Measurements from ENCODE around the gene FRMD7. TPM values are rescaled to one million over a fixed set of nuclear protein-coding genes. Genes with fewer than 3 reads are reported as not detected.

The FRMD7 gene
- total RNA-seq, 6 experiments from 2014 or later = 0.07 to 0.18 (median 0.09) TPM; not detected in 3

GRCh38 chrX:132034648-132035047, 93.2 kb downstream of the FRMD7 start:
- Histone ChIP-seq H3K4me3 (no peak overlapping the region), H3K9me3 (no peaks in the 10 kb centered on the region), H3K27me3 (no peaks in the 10 kb centered on the region), H3K36me3 (no peaks in the 10 kb centered on the region), H3K27ac (no peak overlapping the region), H3K4me1 (no peaks in the 10 kb centered on the region)
- DNase-seq (no peak), ATAC-seq (peak in 1 of 4 donors; percentile 42)
- 69% methylated on average over 3 of the region's 3 CpGs for WGBS (ENCODE audit: insufficient coverage, low coverage, low lambda C conversion rate, missing lambda C conversion rate)
- intact Hi-C loops (cut with DNase I) = no loop called here
- no peak for TF ChIP-seq POLR2A (IDR thresholded peaks at IDR 0.05)
- TF ChIP-seq, protein P1, sequence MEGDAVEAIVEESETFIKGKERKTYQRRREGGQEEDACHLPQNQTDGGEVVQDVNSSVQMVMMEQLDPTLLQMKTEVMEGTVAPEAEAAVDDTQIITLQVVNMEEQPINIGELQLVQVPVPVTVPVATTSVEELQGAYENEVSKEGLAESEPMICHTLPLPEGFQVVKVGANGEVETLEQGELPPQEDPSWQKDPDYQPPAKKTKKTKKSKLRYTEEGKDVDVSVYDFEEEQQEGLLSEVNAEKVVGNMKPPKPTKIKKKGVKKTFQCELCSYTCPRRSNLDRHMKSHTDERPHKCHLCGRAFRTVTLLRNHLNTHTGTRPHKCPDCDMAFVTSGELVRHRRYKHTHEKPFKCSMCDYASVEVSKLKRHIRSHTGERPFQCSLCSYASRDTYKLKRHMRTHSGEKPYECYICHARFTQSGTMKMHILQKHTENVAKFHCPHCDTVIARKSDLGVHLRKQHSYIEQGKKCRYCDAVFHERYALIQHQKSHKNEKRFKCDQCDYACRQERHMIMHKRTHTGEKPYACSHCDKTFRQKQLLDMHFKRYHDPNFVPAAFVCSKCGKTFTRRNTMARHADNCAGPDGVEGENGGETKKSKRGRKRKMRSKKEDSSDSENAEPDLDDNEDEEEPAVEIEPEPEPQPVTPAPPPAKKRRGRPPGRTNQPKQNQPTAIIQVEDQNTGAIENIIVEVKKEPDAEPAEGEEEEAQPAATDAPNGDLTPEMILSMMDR (IDR thresholded peaks at IDR 0.05) = no peak

DNA sequence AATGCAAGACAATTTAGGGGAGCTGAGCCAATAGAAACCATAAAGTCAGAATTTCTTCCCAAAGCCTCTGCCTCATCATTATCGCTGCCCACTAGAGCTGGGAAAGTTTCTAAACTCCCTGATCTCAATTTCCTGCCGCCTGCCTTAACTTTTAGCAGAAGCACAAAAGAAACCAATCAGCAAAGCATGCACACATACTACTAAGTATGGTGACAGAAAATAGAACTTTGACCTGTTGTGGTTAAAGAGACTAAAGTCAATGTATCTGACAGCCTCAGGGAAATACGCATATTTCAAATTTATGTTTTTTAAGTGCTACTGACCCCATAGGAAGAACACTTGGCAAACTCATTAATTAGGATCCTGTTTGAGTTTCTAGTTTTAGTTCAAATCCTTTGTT, 94.7 kb downstream of the FRMD7 start:
- H3K4me3 ChIP-seq = no peak overlapping the region
- WGBS (ENCODE audit: insufficient coverage, low coverage, low lambda C conversion rate, missing lambda C conversion rate) = 51% methylated on average over 3 of the region's 3 CpGs
- TF ChIP-seq, protein P1 (IDR thresholded peaks at IDR 0.05) = no peak
- no peak for TF ChIP-seq POLR2A (IDR thresholded peaks at IDR 0.05)
- no peaks in the 10 kb centered on the region for H3K36me3 ChIP-seq
- intact Hi-C loops (cut with DNase I) = no loop called here
- no peak for DNase-seq
- ATAC-seq = no peak
- H3K27me3 ChIP-seq = no peaks in the 10 kb centered on the region
- H3K4me1 ChIP-seq = no peaks in the 10 kb centered on the region
- no peak overlapping the region for H3K27ac ChIP-seq
- no peaks in the 10 kb centered on the region for H3K9me3 ChIP-seq

- WGBS (ENCODE audit: insufficient coverage, low coverage, low lambda C conversion rate, missing lambda C conversion rate) = 46% methylated on average over 4 of the region's 4 CpGs
- no peaks in the 10 kb centered on the region for H3K27me3 ChIP-seq
These were observed 96.0 kb downstream of the FRMD7 start for GRCh38 chrX:132031867-132032266.

DNA sequence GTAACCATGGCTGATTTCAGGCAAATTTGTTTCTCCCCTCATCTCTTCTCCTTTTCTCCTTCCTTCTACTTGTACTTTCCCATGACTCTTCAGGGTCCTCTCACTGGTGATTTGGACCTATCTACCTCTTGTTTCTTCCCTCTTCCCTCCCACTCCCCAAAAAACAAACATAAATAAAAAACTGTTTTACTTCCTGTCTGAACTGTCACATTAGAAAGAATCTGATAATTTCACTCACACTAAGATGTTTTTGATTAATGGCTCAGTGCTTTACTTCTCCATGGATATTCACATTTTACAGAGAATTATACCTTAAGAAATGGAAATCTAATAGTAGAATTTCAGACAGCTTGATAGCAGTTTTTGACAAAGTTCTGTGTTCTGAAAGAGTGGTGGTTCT, 97.6 kb downstream of the FRMD7 start:
- no peaks in the 10 kb centered on the region for H3K27me3 ChIP-seq

More at GRCh38 chrX:132031867-132032266, 96.0 kb downstream of the FRMD7 start:
- no peaks in the 10 kb centered on the region for H3K36me3 ChIP-seq
- H3K4me1 ChIP-seq = no peaks in the 10 kb centered on the region
- intact Hi-C loops (cut with DNase I) = no loop called here
- TF ChIP-seq, protein P1 (IDR thresholded peaks at IDR 0.05) = no peak
- no peak for TF ChIP-seq POLR2A (IDR thresholded peaks at IDR 0.05)
- ATAC-seq (no peak), DNase-seq (no peak)
- H3K4me3 ChIP-seq = no peak overlapping the region
- H3K9me3 ChIP-seq = no peaks in the 10 kb centered on the region
- no peak overlapping the region for H3K27ac ChIP-seq

More for the DNA sequence above, 97.6 kb downstream of the FRMD7 start:
- no peaks in the 10 kb centered on the region for H3K36me3 ChIP-seq
- H3K4me1 ChIP-seq = no peaks in the 10 kb centered on the region
- H3K9me3 ChIP-seq = no peaks in the 10 kb centered on the region
- no peak for ATAC-seq
- no peak overlapping the region for H3K27ac ChIP-seq
- intact Hi-C loops (cut with DNase I) = no loop called here
- no peak for DNase-seq
- TF ChIP-seq POLR2A (IDR thresholded peaks at IDR 0.05) = no peak
- TF ChIP-seq, protein P1 (IDR thresholded peaks at IDR 0.05) = no peak
- H3K4me3 ChIP-seq = no peak overlapping the region

Other genes starting within 250 kb of the FRMD7 start
- 1 to 10 TPM; 2.7 to 4.0 (median 3.4) TPM for gene STK26, start 104.7 kb downstream of the FRMD7 start, total RNA-seq
- 10 to 100 TPM; 18.9 to 26.6 (median 25.1) TPM for gene RAP2C, start 91.4 kb upstream of the FRMD7 start, total RNA-seq

Data from right lobe of liver (tissue), 6 donors.